Ascending aorta (tissue), 2 donors: ENCODE measurements around the gene SPRN. TPM values are rescaled to one million over a fixed set of nuclear protein-coding genes. Genes with fewer than 3 reads are reported as not detected.
"Not testable (repeated sequence)": the region's sequence is repeated elsewhere in the genome, so short reads cannot be mapped to it uniquely, and the experiment has no call there.

Source experiments
- DNase-seq, 2 donors: peaks; one replicate each; pipeline ENCODE4 v3.0.0-alpha.2; 2019; ENCODE audit warnings: low spot score in 2 of 2
- H3K27ac ChIP-seq, 2 donors: fragments of 200-600 bp; sonication (generic); one replicate each; pipeline ENCODE4 v1.5.1; 2016 to 2017; ENCODE audit warnings: mild to moderate bottlenecking in 1 of 2
- H3K27me3 ChIP-seq: fragments of 200-600 bp; sonication (generic); one replicate; pipeline ENCODE4 v1.5.1; 2017
- H3K36me3 ChIP-seq, 2 donors: fragments of 200-600 bp; sonication (generic); one replicate each; pipeline ENCODE4 v1.5.1; 2016
- H3K4me1 ChIP-seq, 2 donors: fragments of 200-600 bp; sonication (generic); one replicate each; pipeline ENCODE4 v1.5.1; 2016 to 2017; ENCODE audit warnings: mild to moderate bottlenecking in 1 of 2
- H3K4me3 ChIP-seq, 2 donors: fragments of 200-600 bp; sonication (generic); one replicate each; pipeline ENCODE4 v1.5.1; 2016 to 2017; ENCODE audit warnings: mild to moderate bottlenecking in 1 of 2
- H3K9me3 ChIP-seq, 2 donors: fragments of 200-600 bp; sonication (generic); one replicate each; pipeline ENCODE4 v1.5.1; 2016
- intact Hi-C: fragments of 100-400 bp; cut with DNase I; formaldehyde crosslinking; loops from one replicate; pipeline ENCODE4 v1.15.1; 2023
- total RNA-seq: library from RNA; depleted of rRNA; stranded (reverse); fragments of >200 nt; gene quantifications from one replicate; pipeline ENCODE4 v1.1.0, GENCODE V29; 2016
- TF ChIP-seq, protein P1 (sequence below), 3 experiments: fragments of 200-600 bp in 2 of 3; fragments of 450-650 bp in 1 of 3; sonication (generic) in 2 of 3; IDR thresholded peaks; one replicate each; pipeline ENCODE4 v1.5.1; 2016 to 2019; ENCODE audit warnings: antibody characterized with exemption in 3 of 3, mild to moderate bottlenecking in 1 of 3, moderate library complexity in 1 of 3

Gene SPRN
- total RNA-seq, 1 donor from 2014 or later = not detected

DNA sequence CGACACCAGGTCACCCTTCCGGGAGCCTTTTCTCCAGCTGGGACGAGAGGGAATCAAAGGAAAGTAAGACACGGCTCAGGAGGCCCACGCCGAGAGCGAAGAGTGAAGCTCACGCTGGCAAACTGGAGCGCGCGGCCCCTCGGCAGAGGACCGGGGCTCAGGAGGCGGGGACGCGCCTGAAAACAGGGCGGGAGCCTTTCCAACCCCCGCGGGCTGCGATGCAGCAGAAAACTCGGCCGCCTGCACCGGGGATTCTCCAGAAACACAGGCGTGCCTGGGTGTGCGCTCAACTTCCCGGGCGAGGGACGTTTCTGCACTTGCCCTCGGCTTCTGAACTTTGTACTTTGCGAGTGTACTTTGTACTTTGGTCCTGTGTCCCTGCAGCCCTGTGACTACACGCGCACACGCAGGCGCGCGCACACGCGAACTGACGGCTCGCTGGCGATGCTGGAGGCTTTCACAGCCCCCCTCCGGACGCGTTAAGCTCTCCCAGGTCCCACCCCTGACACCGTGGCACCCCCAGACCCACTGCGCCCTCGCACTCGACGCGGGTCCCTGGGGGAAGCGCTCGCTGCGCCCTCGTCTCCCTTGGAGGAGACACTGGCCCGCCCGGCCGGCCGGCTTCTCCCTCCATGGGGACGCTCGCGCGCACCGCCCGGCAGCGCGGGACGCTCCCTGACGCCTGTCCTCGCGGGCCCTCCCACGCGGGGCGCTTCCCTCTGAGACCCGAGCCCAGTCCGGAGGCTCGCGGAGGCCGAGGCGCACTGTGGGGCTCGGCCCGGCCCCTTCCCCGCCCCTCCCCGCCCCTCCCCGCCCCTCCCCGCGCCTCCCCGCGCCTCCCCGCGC, 46.0 kb downstream of the SPRN start:
- Histone ChIP-seq H3K27me3 (no peaks in the 10 kb centered on the region), H3K27ac (peak overlapping the region; percentile 61 to 82), H3K9me3 (no peaks in the 10 kb centered on the region), H3K36me3 (no peaks in the 10 kb centered on the region), H3K4me3 (peak overlapping the region; percentile 87 to 98), H3K4me1 (peaks cover 4 to 13% of the 10 kb centered on the region in 2 donors)
- DNase-seq = peak in 1 of 2 donors; percentile 79
- TF ChIP-seq, protein P1, sequence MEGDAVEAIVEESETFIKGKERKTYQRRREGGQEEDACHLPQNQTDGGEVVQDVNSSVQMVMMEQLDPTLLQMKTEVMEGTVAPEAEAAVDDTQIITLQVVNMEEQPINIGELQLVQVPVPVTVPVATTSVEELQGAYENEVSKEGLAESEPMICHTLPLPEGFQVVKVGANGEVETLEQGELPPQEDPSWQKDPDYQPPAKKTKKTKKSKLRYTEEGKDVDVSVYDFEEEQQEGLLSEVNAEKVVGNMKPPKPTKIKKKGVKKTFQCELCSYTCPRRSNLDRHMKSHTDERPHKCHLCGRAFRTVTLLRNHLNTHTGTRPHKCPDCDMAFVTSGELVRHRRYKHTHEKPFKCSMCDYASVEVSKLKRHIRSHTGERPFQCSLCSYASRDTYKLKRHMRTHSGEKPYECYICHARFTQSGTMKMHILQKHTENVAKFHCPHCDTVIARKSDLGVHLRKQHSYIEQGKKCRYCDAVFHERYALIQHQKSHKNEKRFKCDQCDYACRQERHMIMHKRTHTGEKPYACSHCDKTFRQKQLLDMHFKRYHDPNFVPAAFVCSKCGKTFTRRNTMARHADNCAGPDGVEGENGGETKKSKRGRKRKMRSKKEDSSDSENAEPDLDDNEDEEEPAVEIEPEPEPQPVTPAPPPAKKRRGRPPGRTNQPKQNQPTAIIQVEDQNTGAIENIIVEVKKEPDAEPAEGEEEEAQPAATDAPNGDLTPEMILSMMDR (IDR thresholded peaks at IDR 0.05) = no peak
- intact Hi-C loops = loop anchor here (1.0 to 10.0 kb wide), 5 partner anchors 16 to 1476 kb away; partner anchors contain the start of genes LRRC27, MTG1, PPP2R2D and STK32C

DNA sequence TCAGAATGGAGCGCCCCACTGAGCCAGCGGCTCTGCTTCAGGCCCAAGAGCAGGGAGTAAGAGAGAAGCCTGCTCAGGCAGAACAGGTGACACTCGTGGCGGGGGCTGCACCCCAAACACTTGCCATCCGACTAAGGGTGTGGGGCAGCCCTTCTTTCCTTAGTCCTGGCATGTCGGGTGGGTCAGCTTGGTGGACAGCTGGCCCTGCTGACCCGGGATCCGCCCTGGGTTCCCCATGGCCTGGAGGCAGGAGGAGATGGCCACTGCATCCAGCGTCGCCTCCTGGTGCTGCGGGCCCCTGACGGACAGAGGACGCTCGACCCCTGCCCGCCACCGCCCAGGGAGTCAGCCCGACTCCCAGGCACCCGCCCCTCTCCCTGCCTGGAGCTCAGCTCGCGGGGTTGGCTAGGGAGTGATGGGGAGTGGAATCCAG, 46.6 kb downstream of the SPRN start:
- Histone ChIP-seq H3K27ac (peak overlapping the region; percentile 61 to 82), H3K4me1 (peaks cover 4 to 13% of the 10 kb centered on the region in 2 donors), H3K9me3 (no peaks in the 10 kb centered on the region), H3K36me3 (no peaks in the 10 kb centered on the region), H3K27me3 (no peaks in the 10 kb centered on the region), H3K4me3 (peak overlapping the region; percentile 87 to 98)
- no peak for DNase-seq
- intact Hi-C loops = loop anchor here (2.0 to 10.0 kb wide), 4 partner anchors 116 to 1476 kb away; partner anchors contain the start of genes LRRC27, PPP2R2D and STK32C
- TF ChIP-seq, protein P1 (IDR thresholded peaks at IDR 0.05) = no peak

DNA sequence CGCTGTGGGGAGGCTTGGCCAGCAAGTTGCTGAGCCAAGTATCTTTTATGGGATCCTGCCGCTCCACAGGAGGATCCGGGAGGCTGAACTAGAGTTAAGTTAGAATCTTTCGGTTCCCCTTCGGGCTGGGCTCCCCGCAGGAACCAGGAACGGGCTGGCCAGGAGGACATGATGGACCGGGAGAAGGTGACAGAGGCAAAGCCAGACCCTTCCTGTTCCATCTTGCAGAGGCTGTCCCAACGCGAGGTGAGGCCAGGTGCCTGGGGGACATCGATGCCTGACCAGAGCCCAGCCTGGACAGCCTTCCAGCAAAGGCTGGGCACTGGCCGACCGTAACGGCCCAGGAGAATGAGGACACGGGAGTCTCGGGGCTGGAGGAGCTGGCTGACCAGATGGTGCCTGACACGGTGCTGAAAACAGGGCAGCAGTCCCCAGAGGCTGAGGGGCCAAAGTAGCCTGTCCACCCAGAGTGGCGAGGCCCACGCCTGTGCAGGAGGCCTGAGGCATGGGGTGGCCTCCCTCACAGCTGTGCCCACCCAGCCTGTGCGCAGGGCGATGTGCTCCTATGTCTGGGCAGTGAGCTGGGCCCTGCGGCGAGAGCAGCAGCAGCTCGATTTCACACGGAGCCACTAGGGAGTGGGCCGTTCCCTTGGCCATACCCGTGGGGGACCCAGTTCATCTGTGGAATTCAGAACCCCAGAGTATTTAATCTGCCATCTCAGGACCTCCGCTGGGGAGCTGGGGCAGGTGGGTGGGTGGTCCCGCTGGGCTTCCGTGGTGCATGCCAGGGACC, 47.2 kb downstream of the SPRN start:
- no peaks in the 10 kb centered on the region for H3K9me3 ChIP-seq
- no peak for DNase-seq
- H3K36me3 ChIP-seq = no peaks in the 10 kb centered on the region
- intact Hi-C loops = loop anchor here (5.0 to 10.0 kb wide), 3 partner anchors 115 to 1475 kb away; partner anchors contain the start of genes PPP2R2D and STK32C
- no peaks in the 10 kb centered on the region for H3K27me3 ChIP-seq
- H3K4me1 ChIP-seq = peaks cover 4 to 18% of the 10 kb centered on the region in 2 donors
- TF ChIP-seq, protein P1 (IDR thresholded peaks at IDR 0.05) = no peak
- peak overlapping the region in 1 of 2 donors; percentile 61 for H3K27ac ChIP-seq
- no peak overlapping the region for H3K4me3 ChIP-seq

DNA sequence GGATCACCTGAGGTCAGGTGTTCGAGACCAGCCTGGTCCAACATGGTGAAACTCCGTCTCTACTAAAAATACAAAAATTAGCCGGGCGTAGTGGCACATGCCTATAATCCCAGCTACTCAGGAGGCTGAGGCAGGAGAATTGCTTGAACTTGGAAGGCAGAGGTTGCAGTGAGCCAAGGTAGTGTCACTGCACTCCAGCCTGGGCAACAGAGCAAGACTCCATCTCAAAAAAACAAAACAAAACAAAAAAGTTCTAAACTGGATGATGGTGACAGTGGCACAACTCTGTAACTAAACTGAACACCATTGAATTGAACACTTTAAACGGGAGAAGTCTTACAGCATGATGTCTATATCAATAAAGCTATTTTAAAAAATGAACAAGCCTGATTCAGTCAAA, 48.2 kb downstream of the SPRN start:
- intact Hi-C loops = loop anchor here (5.0 to 10.0 kb wide), 3 partner anchors 114 to 1474 kb away; partner anchors contain the start of genes PPP2R2D and STK32C
- H3K27ac ChIP-seq, H3K9me3 ChIP-seq, H3K27me3 ChIP-seq, H3K36me3 ChIP-seq, DNase-seq, H3K4me3 ChIP-seq: not testable (repeated sequence)
- peaks cover 4 to 18% of the 10 kb centered on the region in 2 donors for H3K4me1 ChIP-seq

DNA sequence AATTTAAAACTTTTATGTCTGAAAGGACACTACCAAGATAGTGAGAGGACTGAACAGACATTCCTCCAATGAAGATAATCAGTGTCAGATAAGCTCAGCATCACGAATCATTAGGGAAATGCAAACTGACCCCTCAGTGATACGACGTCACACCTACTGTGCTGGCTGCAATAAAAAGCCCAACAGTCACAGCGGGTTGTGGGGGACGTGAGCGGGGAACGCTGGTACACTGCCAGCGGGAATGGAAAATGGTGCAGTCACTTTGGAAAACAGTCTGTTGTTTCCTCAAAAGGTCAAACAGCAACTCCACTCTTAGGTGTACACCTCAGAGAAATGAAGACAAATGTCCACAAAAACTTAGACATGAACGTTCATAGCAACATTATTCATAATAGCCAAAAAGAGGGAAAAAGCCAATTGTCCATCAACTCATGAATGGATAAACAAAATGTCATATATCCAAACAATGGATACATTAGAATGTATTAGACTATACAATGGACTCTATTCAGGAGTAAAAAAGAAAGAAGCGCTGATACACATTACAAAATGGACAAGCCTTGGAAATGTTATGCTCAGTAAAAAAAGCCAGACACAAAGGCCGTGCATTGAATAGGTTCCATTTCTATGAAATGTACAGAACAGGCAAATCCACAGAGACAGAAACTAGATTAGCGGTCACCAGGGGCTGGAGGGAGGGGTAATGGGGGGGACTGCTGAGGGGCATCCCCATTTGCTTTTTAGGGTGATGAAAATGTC, 48.9 kb downstream of the SPRN start:
- Histone ChIP-seq H3K4me3 (no peak overlapping the region), H3K4me1 (peaks cover 4 to 18% of the 10 kb centered on the region in 2 donors), H3K9me3 (no peaks in the 10 kb centered on the region), H3K36me3 (peaks cover 0 to 3% of the 10 kb centered on the region in 2 donors), H3K27me3 (no peaks in the 10 kb centered on the region), H3K27ac (no peak overlapping the region)
- intact Hi-C loops = loop anchor here (5.0 to 10.0 kb wide), 3 partner anchors 113 to 1473 kb away; partner anchors contain the start of genes PPP2R2D and STK32C
- no peak for DNase-seq
- TF ChIP-seq, protein P1 (IDR thresholded peaks at IDR 0.05) = no peak
